GM12874 (cell line): ENCODE data around the gene COL15A1.

Source experiments
- TF ChIP-seq, protein P1 (sequence below): IDR thresholded peaks from 2 replicates; pipeline ENCODE4 v1.5.1; 2011; ENCODE audit warnings: low read depth, mild to moderate bottlenecking, control low read depth, low read length, moderate library complexity; ENCODE audit not compliant: insufficient read depth

COL15A1 gene

GRCh38 chr9:99040911-99041582, 97.3 kb downstream of the COL15A1 start:
- TF ChIP-seq, protein P1, sequence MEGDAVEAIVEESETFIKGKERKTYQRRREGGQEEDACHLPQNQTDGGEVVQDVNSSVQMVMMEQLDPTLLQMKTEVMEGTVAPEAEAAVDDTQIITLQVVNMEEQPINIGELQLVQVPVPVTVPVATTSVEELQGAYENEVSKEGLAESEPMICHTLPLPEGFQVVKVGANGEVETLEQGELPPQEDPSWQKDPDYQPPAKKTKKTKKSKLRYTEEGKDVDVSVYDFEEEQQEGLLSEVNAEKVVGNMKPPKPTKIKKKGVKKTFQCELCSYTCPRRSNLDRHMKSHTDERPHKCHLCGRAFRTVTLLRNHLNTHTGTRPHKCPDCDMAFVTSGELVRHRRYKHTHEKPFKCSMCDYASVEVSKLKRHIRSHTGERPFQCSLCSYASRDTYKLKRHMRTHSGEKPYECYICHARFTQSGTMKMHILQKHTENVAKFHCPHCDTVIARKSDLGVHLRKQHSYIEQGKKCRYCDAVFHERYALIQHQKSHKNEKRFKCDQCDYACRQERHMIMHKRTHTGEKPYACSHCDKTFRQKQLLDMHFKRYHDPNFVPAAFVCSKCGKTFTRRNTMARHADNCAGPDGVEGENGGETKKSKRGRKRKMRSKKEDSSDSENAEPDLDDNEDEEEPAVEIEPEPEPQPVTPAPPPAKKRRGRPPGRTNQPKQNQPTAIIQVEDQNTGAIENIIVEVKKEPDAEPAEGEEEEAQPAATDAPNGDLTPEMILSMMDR, result no peak

DNA sequence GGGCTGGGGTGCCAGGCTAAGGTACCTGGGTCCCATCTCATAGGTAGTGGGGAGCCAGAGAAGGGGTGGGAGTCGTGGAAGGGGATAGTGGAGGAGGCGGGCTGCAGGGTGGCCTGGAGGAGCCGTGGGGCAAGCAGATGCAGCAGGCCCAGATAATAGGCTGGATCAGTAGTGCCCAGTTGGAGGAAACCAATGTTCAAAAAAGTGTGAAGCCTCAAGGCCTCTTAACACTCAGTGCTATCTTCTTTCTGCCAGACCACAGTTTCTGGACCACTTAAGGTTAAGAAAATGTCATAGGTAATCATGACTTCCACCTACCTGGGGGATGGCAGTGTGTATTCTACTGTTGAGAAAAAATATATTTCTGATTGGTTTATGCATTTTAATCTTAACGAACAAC, 97.9 kb downstream of the COL15A1 start:
- TF ChIP-seq, protein P1, result no peak

- TF ChIP-seq, protein P1, result no peak
Measured at GRCh38 chr9:99042620-99043019, 98.9 kb downstream of the COL15A1 start.

- TF ChIP-seq, protein P1, result no peak
Measured at GRCh38 chr9:99044827-99045226, 101.1 kb downstream of the COL15A1 start.

- TF ChIP-seq, protein P1, result no peak
Measured at GRCh38 chr9:99046068-99046467, 102.4 kb downstream of the COL15A1 start.

DNA sequence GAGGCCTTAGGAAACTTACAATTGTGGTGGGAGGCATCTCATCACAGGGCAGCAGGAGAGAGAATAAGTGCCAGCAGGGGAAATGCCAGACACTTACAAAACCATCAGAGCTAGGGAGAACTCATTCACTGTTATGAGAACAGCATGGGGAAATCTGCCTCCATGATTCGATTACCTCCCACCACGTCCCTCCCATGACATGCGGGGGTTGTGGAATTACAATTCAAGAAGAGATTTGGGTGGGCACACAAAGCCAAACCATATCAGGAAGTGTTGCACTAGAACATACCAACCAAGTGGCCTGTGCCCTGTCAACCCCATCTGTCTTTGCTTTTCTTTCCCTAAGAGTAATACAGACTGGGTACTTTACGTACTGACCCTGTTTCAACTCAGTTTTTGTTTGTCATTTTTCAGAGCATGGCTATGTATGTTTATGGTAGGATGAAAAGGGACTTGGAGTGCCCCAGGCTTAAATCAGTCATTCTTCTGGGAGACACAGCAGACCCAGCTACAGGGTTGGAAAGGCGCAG, 102.9 kb downstream of the COL15A1 start:
- TF ChIP-seq, protein P1, result no peak

DNA sequence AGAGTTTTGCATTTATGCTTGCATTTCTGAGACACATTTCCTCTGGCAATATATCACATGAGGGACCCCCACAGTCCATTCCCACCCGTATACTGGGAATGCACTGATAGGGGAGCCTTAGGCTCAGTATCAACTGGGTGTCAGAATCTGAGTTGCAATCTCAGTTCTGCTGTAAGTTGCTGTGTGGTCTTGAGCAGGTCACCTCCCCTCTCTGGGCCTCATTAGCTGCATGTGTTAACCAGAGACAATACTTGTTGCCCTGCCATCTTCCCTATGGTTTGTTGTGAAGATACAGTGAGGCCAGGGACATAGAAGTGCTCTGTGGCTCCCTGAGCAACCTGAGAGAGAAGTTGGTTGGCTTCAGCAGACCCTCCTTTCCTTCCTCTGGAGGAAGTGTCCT, 105.5 kb downstream of the COL15A1 start:
- TF ChIP-seq, protein P1, result no peak
